KBM-7 (cell line): ENCODE data around the gene POLR3E.

Source experiments
- DNase-seq: peaks from one replicate; pipeline ENCODE4 v3.0.0-alpha.2; 2015
- in situ Hi-C: fragments of 300-500 bp; cut with MboI; formaldehyde crosslinking; loops from 2 replicates; pipeline ENCODE4 v1.14.3; 2020; ENCODE audit warnings: low sequenced_read_pairs, low pct_unique_long_range_greater_than_20kb, mixed read lengths

POLR3E gene

GRCh38 chr16:22374311-22375116 lies 77.3 kb downstream of the POLR3E start, which contains the start of gene CDR2:
Gene CDR2, minus strand, starts transcription at chr16:22374619. Its CDS starts 310 bp downstream, at chr16:22374309.
- in situ Hi-C loops, result no loop called here
- DNase-seq, result peak; percentile 98

DNA sequence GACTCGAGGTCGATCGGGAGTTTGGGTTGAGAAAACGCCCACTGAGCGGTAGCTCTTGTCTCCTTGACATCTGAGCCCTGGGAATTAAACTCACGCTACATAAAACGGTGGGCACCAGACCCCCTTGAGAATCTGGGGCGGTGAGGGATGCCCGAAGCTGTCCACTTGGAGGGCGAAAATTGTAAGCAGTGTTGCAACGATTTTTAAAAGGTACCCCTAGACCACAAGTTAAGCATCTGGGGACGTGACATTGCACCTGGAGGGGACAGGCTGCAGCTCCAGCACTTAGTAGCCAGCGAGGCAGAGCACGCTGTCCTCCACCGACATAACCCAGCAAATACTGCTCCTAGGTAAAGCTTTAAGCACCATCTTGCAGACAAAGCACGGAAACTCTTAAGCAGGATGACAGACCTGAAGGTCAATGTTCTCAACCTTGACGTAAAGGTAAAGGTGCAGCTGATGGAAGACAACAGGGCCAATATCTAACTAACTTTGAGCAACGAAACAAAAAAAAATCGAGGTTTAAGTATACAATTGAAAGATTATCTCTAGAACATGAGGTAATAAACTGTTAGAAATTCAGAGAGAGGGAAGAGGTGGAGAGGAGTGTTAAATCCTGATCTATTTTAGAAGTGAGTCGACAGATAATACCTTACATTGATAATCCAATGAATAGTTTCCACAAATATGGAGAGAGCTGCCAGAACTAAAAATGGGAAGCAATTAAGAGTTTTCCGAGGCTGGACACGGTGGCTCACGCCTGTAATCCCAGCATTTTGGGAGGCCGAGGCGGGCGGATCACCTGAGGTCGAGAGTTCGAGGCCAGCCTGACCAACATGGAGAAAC lies 78.1 kb downstream of the POLR3E start:
- DNase-seq, result no peak
- in situ Hi-C loops, result no loop called here

GRCh38 chr16:22375963-22376640 lies 78.9 kb downstream of the POLR3E start:
- in situ Hi-C loops, result no loop called here
- no peak for DNase-seq

DNA sequence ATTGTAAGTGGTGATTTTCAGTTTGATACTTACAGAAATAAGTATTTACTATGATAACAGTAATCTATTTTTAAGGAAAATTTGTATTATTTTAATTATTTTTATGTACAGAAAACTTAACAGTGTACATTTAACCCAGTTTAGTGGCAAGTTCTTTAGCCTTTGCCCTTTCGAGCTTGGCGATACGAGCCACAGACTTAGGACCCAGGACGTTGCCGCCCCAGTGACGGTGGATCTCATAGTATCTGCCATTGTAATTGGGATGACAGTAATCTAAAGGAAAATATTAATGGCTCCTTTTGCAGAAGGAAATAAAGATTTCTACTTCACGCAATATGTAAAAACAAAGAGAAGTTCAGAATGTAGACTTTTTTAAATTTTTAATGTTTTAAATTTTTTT lies 82.4 kb downstream of the POLR3E start:
- in situ Hi-C loops, result no loop called here
- DNase-seq, result no peak

DNA sequence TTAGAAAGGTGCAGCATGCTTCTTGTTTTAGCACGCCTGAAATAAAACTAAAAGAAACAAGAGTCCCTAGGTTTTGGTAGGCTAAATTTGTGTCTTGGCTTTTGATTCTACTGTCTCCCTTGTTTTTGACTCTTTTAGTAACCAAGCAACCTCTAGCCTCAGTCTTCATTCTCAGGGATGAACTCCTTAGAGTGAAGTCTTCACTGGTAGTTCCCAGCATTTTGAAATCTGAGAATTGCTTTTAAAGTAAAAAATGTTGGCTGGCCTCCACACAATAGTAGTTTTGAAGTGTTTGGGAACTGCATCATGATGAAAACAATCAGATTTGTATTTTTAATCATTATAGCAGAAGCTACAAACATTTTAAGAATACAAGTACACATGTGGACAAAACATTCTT lies 83.3 kb downstream of the POLR3E start:
- DNase-seq, result no peak
- in situ Hi-C loops, result no loop called here

GRCh38 chr16:22381392-22381791 lies 84.2 kb downstream of the POLR3E start:
- in situ Hi-C loops, result no loop called here
- DNase-seq, result no peak

DNA sequence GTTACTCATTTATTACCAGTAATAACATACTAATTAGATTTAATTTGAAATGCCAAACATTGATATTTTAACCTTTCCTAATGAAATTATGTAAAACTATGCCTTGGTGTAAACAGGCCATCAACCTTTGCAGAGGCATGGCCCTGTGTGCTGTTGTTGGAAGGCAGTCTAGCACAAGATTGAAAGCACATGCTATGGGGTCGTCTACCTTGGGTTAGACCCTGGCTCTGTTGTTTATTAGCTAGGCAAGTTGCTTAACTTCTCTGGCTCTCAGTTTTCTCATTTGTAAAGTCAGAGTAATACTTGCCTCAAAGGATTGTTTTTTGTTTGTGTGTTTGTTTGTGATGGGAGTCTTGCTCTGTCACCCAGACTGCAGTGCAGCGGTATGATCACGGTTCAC lies 86.6 kb downstream of the POLR3E start:
- DNase-seq, result no peak
- in situ Hi-C loops, result no loop called here
